Measurements from ENCODE around the gene DOCK1.
A peak's percentile ranks its signal among the peaks of the same experiment; 100 is the strongest.

Gene DOCK1

GRCh38 chr10:127047878-127048238 is 142.6 kb downstream of the DOCK1 start:
- Histone ChIP-seq H3K9ac (ENCODE audit: low read depth, low read length) (no peak overlapping the region), H3K9me3 (replicated peaks; ENCODE audit: low read length) (no peaks in the 10 kb centered on the region), H3K4me3 (ENCODE audit: low read length) (no peak overlapping the region), H3K36me3 (ENCODE audit: insufficient read depth, low read length) (peaks cover 28% of the 10 kb centered on the region), H3K4me1 (ENCODE audit: control insufficient read depth, insufficient read depth, low read length) (peaks cover 21% of the 10 kb centered on the region), H3K27me3 (ENCODE audit: control insufficient read depth, insufficient read depth, low read length) (no peaks in the 10 kb centered on the region), H3K4me2 (ENCODE audit: low read length) (peak overlapping the region; percentile 21)

GRCh38 chr10:127048630-127049029 is 143.4 kb downstream of the DOCK1 start:
- Histone ChIP-seq H3K4me2 (ENCODE audit: low read length) (no peak overlapping the region), H3K9me3 (replicated peaks; ENCODE audit: low read length) (no peaks in the 10 kb centered on the region), H3K36me3 (ENCODE audit: insufficient read depth, low read length) (peaks cover 21% of the 10 kb centered on the region), H3K27me3 (ENCODE audit: control insufficient read depth, insufficient read depth, low read length) (no peaks in the 10 kb centered on the region), H3K4me3 (ENCODE audit: low read length) (no peak overlapping the region), H3K4me1 (ENCODE audit: control insufficient read depth, insufficient read depth, low read length) (peaks cover 21% of the 10 kb centered on the region), H3K9ac (ENCODE audit: low read depth, low read length) (no peak overlapping the region)

GRCh38 chr10:127052001-127052400 is 146.8 kb downstream of the DOCK1 start:
- Histone ChIP-seq H3K36me3 (ENCODE audit: insufficient read depth, low read length) (peaks cover 18% of the 10 kb centered on the region), H3K4me3 (ENCODE audit: low read length) (no peak overlapping the region), H3K27me3 (ENCODE audit: control insufficient read depth, insufficient read depth, low read length) (no peaks in the 10 kb centered on the region), H3K9me3 (replicated peaks; ENCODE audit: low read length) (no peaks in the 10 kb centered on the region), H3K4me1 (ENCODE audit: control insufficient read depth, insufficient read depth, low read length) (peaks cover 11% of the 10 kb centered on the region), H3K4me2 (ENCODE audit: low read length) (no peak overlapping the region), H3K9ac (ENCODE audit: low read depth, low read length) (no peak overlapping the region)

- H3K4me1 ChIP-seq (ENCODE audit: control insufficient read depth, insufficient read depth, low read length) = no peaks in the 10 kb centered on the region
- H3K4me3 ChIP-seq (ENCODE audit: low read length) = no peak overlapping the region
- H3K36me3 ChIP-seq (ENCODE audit: insufficient read depth, low read length) = peaks cover 21% of the 10 kb centered on the region
- H3K9me3 ChIP-seq (replicated peaks; ENCODE audit: low read length) = peaks cover 5% of the 10 kb centered on the region
- no peak overlapping the region for H3K9ac ChIP-seq (ENCODE audit: low read depth, low read length)
- no peak overlapping the region for H3K4me2 ChIP-seq (ENCODE audit: low read length)
- H3K27me3 ChIP-seq (ENCODE audit: control insufficient read depth, insufficient read depth, low read length) = no peaks in the 10 kb centered on the region
Measured at GRCh38 chr10:127055263-127055662, 150.0 kb downstream of the DOCK1 start.

- no peak overlapping the region for H3K4me2 ChIP-seq (ENCODE audit: low read length)
- H3K27me3 ChIP-seq (ENCODE audit: control insufficient read depth, insufficient read depth, low read length) = no peaks in the 10 kb centered on the region
- H3K4me3 ChIP-seq (ENCODE audit: low read length) = no peak overlapping the region
- no peaks in the 10 kb centered on the region for H3K4me1 ChIP-seq (ENCODE audit: control insufficient read depth, insufficient read depth, low read length)
- peaks cover 5% of the 10 kb centered on the region for H3K9me3 ChIP-seq (replicated peaks; ENCODE audit: low read length)
- no peak overlapping the region for H3K9ac ChIP-seq (ENCODE audit: low read depth, low read length)
- H3K36me3 ChIP-seq (ENCODE audit: insufficient read depth, low read length) = peaks cover 35% of the 10 kb centered on the region
Measured at GRCh38 chr10:127059314-127059713, 154.1 kb downstream of the DOCK1 start.

- Histone ChIP-seq H3K9me3 (replicated peaks; ENCODE audit: low read length) (peaks cover 4% of the 10 kb centered on the region), H3K36me3 (ENCODE audit: insufficient read depth, low read length) (peaks cover 53% of the 10 kb centered on the region), H3K4me3 (ENCODE audit: low read length) (no peak overlapping the region), H3K4me1 (ENCODE audit: control insufficient read depth, insufficient read depth, low read length) (no peaks in the 10 kb centered on the region), H3K27me3 (ENCODE audit: control insufficient read depth, insufficient read depth, low read length) (no peaks in the 10 kb centered on the region), H3K4me2 (ENCODE audit: low read length) (no peak overlapping the region), H3K9ac (ENCODE audit: low read depth, low read length) (no peak overlapping the region)
Measured at GRCh38 chr10:127063762-127064161, 158.5 kb downstream of the DOCK1 start.

GRCh38 chr10:127064474-127064873 is 159.2 kb downstream of the DOCK1 start:
- no peak overlapping the region for H3K4me2 ChIP-seq (ENCODE audit: low read length)
- H3K9me3 ChIP-seq (replicated peaks; ENCODE audit: low read length) = no peaks in the 10 kb centered on the region
- H3K4me1 ChIP-seq (ENCODE audit: control insufficient read depth, insufficient read depth, low read length) = no peaks in the 10 kb centered on the region
- peaks cover 58% of the 10 kb centered on the region for H3K36me3 ChIP-seq (ENCODE audit: insufficient read depth, low read length)
- no peak overlapping the region for H3K4me3 ChIP-seq (ENCODE audit: low read length)
- no peak overlapping the region for H3K9ac ChIP-seq (ENCODE audit: low read depth, low read length)
- H3K27me3 ChIP-seq (ENCODE audit: control insufficient read depth, insufficient read depth, low read length) = no peaks in the 10 kb centered on the region

GRCh38 chr10:127067542-127068194 is 162.4 kb downstream of the DOCK1 start:
- Histone ChIP-seq H3K4me1 (ENCODE audit: control insufficient read depth, insufficient read depth, low read length) (no peaks in the 10 kb centered on the region), H3K4me2 (ENCODE audit: low read length) (no peak overlapping the region), H3K9ac (ENCODE audit: low read depth, low read length) (no peak overlapping the region), H3K9me3 (replicated peaks; ENCODE audit: low read length) (no peaks in the 10 kb centered on the region), H3K27me3 (ENCODE audit: control insufficient read depth, insufficient read depth, low read length) (no peaks in the 10 kb centered on the region), H3K4me3 (ENCODE audit: low read length) (no peak overlapping the region), H3K36me3 (ENCODE audit: insufficient read depth, low read length) (peaks cover 56% of the 10 kb centered on the region)

- H3K9ac ChIP-seq (ENCODE audit: low read depth, low read length) = no peak overlapping the region
- peaks cover 59% of the 10 kb centered on the region for H3K36me3 ChIP-seq (ENCODE audit: insufficient read depth, low read length)
- H3K27me3 ChIP-seq (ENCODE audit: control insufficient read depth, insufficient read depth, low read length) = no peaks in the 10 kb centered on the region
- H3K4me1 ChIP-seq (ENCODE audit: control insufficient read depth, insufficient read depth, low read length) = no peaks in the 10 kb centered on the region
- no peaks in the 10 kb centered on the region for H3K9me3 ChIP-seq (replicated peaks; ENCODE audit: low read length)
- H3K4me3 ChIP-seq (ENCODE audit: low read length) = no peak overlapping the region
- H3K4me2 ChIP-seq (ENCODE audit: low read length) = no peak overlapping the region
Measured at GRCh38 chr10:127068485-127068884, 163.3 kb downstream of the DOCK1 start.

- H3K4me1 ChIP-seq (ENCODE audit: control insufficient read depth, insufficient read depth, low read length) = no peaks in the 10 kb centered on the region
- no peaks in the 10 kb centered on the region for H3K27me3 ChIP-seq (ENCODE audit: control insufficient read depth, insufficient read depth, low read length)
- no peak overlapping the region for H3K4me2 ChIP-seq (ENCODE audit: low read length)
- H3K4me3 ChIP-seq (ENCODE audit: low read length) = no peak overlapping the region
- no peak overlapping the region for H3K9ac ChIP-seq (ENCODE audit: low read depth, low read length)
- no peaks in the 10 kb centered on the region for H3K9me3 ChIP-seq (replicated peaks; ENCODE audit: low read length)
- peaks cover 52% of the 10 kb centered on the region for H3K36me3 ChIP-seq (ENCODE audit: insufficient read depth, low read length)
Measured at GRCh38 chr10:127069436-127069835, 164.2 kb downstream of the DOCK1 start.

- H3K9ac ChIP-seq (ENCODE audit: low read depth, low read length) = no peak overlapping the region
- H3K27me3 ChIP-seq (ENCODE audit: control insufficient read depth, insufficient read depth, low read length) = no peaks in the 10 kb centered on the region
- H3K4me2 ChIP-seq (ENCODE audit: low read length) = no peak overlapping the region
- no peak overlapping the region for H3K4me3 ChIP-seq (ENCODE audit: low read length)
- H3K4me1 ChIP-seq (ENCODE audit: control insufficient read depth, insufficient read depth, low read length) = no peaks in the 10 kb centered on the region
- H3K9me3 ChIP-seq (replicated peaks; ENCODE audit: low read length) = no peaks in the 10 kb centered on the region
- peaks cover 54% of the 10 kb centered on the region for H3K36me3 ChIP-seq (ENCODE audit: insufficient read depth, low read length)
Measured at GRCh38 chr10:127071126-127071525, 165.9 kb downstream of the DOCK1 start.

- H3K4me2 ChIP-seq (ENCODE audit: low read length) = no peak overlapping the region
- no peak overlapping the region for H3K9ac ChIP-seq (ENCODE audit: low read depth, low read length)
- H3K4me3 ChIP-seq (ENCODE audit: low read length) = no peak overlapping the region
- H3K27me3 ChIP-seq (ENCODE audit: control insufficient read depth, insufficient read depth, low read length) = no peaks in the 10 kb centered on the region
- H3K4me1 ChIP-seq (ENCODE audit: control insufficient read depth, insufficient read depth, low read length) = no peaks in the 10 kb centered on the region
- H3K9me3 ChIP-seq (replicated peaks; ENCODE audit: low read length) = no peaks in the 10 kb centered on the region
- H3K36me3 ChIP-seq (ENCODE audit: insufficient read depth, low read length) = peaks cover 40% of the 10 kb centered on the region
Measured at GRCh38 chr10:127073666-127074065, 168.4 kb downstream of the DOCK1 start.

Data from skeletal muscle satellite cell (primary cell).